ENCODE results near the gene TUT1. TPM values are rescaled to one million over a fixed set of nuclear protein-coding genes. Genes with fewer than 3 reads are reported as not detected.
A peak's percentile ranks its signal among the peaks of the same experiment; 100 is the strongest.
"Not testable (repeated sequence)": the region's sequence is repeated elsewhere in the genome, so short reads cannot be mapped to it uniquely, and the experiment has no call there.

The TUT1 gene
- polyA plus RNA-seq, 4 donors, result 18.7 to 25.0 (median 21.1) TPM

DNA sequence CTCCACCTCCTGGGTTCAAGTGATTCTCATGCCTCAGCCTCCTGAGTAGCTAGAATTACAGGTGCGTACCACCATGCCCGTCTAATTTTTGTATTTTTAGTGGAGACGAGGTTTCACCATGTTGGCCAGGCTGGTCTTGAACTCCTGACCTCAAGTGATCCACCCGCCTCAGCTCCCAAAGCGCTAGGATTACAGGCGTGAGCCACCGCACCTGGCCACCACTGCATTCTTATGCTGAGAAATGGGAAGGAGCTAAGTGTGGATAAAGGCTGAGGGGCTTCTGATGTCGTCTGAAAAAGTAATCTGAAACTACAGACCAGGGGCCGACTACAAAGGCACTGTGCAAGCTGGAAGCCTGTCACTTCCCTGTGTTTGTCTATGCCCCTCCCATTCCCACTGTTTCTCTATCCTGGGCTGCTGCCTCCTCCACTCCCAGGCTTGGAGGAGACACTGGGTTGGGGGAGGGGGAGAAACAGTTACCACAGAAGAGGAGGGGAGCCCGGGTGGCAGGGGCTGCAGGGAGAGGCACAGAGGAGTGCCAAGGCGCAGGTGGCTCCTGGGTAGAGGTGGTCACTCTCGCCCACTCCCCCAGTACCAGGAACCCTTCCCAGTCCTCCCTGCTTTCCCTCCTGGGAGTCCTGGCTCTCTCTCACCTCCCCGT, 13.3 kb upstream of the TUT1 start:
- DNase-seq (ENCODE audit: low read depth in 4 of 4, low spot score in 3 of 4), result no peak

DNA sequence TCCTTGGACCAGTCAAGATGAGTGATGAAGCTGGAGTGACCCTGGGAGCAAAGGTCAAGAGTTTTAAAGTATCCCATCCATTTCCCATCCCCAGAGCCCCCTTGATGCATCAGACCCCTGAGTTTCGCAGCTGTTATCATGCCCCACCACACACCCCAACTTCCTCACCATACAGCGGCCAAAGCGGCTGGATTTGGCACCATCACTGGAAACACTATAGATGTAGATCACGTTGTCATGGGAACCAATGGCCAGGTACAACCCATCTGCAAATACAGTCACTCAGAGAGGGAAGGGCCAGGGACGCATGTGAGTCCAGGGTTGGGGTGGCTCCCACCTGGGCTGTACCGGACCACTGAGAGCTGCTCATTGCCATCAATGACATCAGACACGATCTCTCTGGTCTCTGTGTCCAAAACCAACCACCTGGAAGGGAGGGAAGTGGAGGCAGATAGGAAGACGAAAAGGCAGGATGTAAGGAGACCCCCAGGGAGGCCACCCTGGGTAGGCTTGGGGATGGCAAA, 12.5 kb upstream of the TUT1 start:
- DNase-seq (ENCODE audit: low read depth in 4 of 4, low spot score in 3 of 4), result no peak

DNA sequence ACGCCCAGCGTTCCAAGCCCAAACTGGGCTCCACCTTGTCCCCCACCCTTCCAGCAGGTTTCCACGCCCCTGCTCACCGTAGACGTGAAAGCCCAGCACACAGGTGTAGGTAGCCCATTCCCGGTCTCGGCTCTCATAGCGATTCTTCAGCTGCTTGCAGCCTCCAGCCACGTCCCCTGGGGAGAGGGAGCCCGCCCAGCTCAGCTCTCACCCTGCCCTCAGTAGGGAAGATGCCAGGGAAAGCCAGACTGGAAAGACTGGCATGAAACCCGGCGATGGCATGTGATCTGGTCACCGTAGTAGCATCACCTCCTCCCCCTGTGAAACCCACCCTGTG, 11.7 kb upstream of the TUT1 start:
- DNase-seq (ENCODE audit: low read depth in 4 of 4, low spot score in 3 of 4), result no peak

DNA sequence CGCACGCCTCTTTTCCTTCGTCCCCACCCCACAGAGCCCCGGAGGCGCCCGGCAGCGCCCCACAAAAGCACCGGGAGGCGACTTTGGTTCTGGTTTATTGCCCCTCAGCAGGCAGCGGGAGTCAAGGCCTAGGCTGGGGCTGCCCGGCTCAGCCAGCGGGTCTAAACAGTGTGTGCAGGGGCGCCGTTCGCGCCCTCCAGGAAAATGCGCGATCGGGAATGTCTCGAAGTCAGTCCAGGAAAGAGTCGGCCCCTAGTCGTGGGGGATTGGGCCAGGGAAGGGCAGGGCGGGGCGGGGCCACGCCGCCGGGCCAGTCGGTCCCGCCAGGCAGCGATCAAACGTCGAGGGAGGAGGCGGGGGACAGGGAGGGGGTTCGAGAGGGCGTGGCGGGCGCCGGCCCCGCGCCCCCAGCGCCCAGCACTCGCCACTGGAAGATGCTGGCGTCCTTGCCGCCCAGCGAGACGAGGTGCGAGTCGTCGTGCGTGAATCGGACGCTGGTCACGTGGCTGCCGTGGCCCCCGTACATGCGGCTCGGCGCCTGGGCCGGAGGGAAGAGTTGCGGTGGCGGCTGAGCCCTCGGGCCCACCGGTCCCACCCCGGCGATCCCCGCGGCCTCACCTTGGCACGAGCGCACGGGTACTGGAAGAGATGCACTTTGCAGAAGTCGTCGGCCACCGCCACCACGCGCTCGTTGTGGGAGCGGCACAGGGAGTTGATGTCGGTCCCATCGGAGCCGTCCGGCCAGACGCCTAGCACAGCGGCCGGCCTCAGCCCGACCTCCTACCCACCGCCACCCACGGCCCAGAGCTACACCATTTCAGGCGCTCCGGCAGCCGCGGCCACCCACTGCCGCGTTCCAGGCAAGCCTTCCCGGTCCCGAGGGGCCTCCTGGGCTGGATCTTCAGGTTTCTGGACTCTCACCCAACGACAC, 11.1 kb upstream of the TUT1 start:
- DNase-seq (ENCODE audit: low read depth in 4 of 4, low spot score in 3 of 4), result no peak

DNA sequence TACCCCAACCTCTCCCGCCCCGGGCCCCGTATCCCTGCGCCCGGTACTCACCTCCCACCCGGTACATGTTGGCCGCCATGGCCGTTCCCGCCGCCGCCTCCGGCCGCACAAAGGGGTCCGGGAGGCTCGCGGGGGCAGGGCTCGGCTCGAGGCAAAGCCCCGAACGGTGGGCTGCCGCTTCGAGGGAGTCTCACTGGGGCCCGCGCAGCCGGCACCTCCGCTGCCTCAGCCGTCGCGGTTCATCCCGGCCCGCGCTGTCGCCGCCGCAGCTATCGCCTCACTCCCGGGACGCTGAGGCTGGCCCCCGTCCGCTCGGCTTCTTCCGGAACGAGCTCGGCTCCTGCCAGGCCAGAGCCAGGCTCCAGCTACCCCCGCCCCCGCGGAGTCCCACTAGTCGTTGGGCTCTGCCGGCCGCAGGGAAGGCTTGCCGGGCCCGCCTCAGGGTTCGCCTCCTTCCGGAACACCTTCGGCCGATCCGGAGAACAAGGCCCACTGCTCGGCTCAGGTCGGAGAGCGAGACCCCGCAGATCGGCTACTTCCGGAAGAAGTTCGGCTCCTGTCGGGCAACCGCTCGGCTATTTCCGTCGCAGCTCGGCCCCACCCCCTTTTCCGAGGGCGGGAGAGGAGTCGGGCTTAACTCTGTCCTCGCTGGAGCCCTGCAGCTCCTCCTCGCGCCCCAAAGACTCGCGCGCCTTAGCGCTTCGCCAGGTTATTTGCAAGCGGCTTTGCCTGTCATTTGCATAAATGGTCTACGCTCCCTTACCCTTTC, 10.2 kb upstream of the TUT1 start, which contains the start of gene MTA2:
TSS of gene MTA2 (minus strand) at position 494 of the 769 bp plus-strand sequence. CDS start at position 79, 415 bp downstream.
- peak; percentile 93 to 97 (median 95) for DNase-seq (ENCODE audit: low read depth in 4 of 4, low spot score in 3 of 4)

DNA sequence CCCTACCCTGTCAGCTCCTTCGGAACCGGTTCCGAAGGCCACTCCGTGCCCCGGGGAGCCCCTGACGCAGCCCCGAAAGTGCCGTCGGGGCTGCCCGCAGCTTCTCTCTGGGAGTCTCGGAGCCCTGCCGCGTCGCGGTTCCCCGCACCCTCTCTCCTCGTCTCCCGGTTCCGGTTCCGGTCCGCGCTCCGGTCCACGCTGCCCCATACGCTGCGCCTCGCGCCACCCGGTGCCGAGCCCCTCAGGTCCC, 9.7 kb upstream of the TUT1 start:
- DNase-seq (ENCODE audit: low read depth in 4 of 4, low spot score in 3 of 4), result no peak

DNA sequence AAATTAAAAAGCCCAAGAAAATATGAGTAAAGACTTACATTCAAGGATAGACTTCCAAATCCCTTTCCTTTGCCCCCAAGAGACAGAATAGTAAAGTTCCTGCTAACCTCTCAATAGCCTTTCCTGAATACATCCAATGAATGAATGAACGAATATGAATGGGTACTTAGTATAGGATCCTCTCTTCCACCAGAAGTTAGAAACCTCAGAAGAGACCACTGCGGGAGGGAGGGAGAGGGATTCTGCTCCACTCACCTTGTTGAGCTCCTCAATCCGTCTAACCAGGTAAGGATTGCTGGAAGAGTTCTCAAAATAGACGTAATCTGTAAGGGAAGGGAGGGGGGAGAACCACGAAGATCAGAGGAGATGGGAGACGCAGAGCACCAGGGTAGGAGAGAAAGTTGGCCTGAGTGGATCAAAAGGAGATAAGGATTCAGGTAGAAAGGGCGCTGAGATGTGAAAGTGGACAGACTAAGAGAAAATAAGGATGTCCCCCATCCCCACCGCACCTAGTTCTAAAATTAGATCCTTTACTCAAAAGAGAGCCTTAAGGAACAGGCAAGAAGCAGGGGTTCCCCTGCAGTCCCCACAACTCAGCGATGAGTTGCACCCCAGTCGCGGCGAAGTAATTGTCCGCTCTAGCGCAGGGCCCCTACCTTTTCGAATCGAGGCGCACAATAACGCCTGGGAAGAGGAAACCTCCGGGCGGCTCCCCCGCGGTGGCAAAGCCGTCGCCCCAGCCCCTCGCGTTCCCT, 9.2 kb upstream of the TUT1 start:
- DNase-seq (ENCODE audit: low read depth in 4 of 4, low spot score in 3 of 4), result no peak

DNA sequence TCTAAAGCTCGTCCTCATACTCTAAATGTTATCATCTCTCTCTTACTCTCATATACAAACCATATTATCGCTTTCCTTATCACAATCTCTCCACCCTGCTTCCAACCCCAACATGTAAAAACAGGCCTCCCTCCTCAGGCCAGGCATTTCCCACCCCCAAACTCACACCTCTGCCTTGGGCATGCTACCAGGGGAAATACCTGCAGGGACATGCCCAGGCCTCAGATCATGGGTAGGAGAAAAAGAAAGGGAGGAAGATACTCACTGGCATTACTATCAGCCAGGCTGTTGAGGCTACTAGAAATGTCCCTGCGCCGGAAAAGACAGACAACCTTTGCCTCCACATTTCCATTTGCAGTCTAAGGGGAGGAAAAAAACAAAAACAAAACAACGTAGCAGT, 8.6 kb upstream of the TUT1 start:
- DNase-seq (ENCODE audit: low read depth in 4 of 4, low spot score in 3 of 4), result no peak

DNA sequence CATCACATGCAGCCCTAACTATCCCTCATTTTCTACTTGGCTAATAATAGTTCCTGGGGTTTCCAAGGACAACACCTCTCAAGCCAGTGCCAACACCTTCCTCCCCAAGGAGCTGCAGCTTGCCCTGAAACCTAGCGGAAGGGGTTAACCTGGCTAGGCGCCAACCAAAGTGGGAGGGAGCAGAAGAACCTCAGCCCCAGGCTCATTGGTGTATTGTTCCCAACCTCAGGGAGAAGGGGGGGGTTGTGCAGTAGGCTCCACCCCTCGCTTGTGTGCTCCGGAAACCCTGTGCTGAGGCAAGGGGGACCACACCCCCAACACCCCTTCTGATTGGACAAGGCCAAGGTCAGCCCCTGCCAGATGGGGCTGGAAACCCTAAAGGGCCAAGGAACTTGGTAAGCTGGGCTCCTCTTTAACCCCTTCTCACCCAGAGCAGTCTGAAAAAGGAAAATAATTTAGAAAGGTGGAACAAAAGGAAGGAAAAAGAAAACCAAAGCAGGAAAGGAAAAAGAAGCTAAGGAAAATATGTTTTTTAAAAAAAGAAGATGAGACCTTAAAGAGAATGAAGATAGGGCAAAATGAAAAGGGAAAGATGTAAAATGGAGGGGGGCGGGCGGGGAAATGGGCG, 7.9 kb upstream of the TUT1 start:
- peak; percentile 81 to 92 (median 86) for DNase-seq (ENCODE audit: low read depth in 4 of 4, low spot score in 3 of 4)

DNA sequence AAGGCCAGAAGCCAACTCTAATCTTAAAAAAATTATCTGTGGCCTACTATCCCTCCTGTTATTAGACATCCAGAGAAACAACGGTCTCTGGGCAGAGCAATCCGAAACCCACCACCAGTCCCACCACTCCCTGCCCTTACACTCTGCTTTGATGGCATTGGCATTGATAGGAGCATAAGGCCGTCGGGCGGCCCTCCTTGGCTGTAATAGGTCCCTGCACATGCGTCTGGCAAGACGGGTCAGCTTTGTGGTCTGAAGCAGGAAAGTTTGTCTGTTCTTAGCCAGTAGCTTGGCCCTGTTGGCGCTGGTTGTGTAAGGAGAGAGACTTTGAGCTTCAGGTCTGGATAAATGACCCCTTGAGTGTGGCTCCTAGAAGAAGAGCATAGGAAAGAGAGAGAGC, 3.8 kb upstream of the TUT1 start:
- DNase-seq (ENCODE audit: low read depth in 4 of 4, low spot score in 3 of 4), result no peak

DNA sequence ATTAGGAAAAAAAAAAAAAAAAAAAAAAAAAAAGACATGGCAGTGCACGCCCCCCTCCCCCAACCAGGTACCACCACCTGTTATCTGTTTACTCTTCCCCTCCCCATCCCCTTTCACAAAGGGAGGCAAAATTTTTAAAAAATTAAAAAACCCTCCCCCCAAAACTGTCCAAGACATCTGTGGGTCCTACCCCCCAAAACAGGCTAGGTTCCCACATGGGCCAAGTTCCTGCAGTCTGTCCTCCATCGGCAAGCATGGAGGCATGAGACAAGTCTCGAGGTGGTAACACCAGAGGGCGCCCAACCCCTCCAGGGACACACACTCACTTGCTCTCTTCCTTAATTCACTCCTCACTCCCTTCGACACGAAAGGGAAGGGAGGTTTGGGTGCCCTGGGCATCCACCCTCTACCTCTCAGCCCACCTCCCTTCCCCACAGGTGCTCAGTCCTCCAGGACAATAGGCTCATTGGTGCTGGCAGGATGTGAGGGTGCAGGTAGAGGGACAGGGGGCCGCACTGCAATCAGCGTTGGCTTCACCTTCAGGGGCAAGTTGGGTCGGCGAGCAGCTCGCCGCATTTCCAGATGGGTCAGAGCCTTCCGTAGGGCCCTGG, 2.2 kb upstream of the TUT1 start:
- DNase-seq (ENCODE audit: low read depth in 4 of 4, low spot score in 3 of 4), result no peak

DNA sequence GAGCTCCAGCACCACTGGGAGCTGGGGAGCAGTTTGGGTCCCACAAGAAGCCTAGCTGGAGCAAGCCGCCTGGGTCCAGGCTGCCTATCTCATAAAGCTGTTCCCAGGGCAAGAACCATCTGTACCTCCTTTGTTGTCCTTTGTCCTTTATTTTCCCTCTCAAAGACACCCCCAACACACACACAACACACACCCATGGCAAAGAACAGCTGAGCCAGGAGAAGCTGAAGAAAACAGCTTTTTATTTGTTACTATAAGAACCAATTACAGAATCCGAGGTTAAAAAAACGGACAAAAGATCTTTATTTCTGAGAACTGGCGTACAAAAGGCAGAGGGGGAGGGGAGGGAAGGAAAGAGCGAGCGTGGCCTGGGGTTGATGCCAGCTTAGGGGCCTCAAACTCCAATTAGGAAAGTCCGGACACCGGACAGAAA, 1.7 kb upstream of the TUT1 start:
- no peak for DNase-seq (ENCODE audit: low read depth in 4 of 4, low spot score in 3 of 4)

DNA sequence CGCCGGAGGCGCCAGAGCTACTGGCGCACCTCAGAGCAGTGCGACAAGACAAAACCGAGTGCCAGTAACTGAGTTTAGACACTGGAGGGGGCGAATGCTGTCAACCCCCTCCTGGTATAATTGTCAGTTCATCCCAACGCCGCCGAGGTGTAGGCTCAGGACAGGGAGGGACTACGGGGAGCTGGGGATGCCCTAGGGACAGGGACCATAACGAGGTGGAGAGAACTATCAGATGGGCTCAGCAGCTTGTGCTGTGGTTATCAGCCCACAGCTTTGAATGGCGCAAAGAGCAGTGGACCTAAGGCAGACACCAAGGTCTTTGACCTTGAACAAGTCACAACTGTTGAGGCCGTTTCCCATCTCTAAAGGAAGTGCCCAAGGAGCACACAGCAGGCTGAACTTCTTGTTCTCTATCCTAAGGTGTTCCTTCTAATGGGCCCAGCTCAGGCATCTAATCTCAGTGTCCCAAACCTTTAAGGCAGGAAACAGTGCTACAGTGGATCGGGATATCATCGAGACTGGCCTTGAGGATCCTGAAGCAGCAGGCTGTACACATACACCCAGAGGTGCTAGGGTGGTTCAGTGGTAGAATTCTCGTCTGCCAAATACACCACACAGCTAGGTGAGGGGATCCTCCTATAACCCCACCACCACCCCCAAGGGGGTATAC, 958 bp upstream of the TUT1 start:
- DNase-seq (ENCODE audit: low read depth in 4 of 4, low spot score in 3 of 4), result no peak

DNA sequence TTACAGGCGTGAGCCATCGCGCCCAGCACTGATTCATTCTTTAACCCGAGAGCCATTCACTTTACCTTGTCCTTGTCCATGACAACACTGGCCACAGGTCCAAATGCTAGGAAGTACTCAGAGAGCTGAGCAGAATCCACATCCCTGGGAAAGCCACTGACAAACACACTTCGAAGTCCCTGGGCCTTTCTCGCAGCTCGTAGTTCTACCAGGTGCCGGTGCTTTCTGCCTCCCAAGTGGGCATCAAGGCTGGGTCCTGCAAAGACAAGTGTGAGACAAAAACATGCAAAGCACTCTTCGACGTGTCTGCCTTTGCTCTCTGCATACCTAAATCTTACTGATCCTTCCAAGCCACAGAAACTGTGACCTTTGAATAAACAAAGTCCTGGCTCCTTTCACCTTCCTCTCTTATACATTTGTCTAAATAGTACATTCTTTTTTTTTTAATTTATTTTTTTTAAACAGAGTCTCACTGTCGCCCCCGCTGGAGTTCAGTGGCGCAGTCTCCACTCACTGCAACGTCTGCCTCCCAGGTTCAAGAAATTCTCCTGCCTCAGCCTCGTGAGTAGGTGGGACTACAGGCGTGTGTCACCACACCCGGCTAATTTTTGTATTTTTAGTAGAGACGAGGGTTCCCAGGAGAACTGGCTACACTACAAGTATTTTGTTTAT, 2.2 kb downstream of the TUT1 start:
- no peak for DNase-seq (ENCODE audit: low read depth in 4 of 4, low spot score in 3 of 4)

DNA sequence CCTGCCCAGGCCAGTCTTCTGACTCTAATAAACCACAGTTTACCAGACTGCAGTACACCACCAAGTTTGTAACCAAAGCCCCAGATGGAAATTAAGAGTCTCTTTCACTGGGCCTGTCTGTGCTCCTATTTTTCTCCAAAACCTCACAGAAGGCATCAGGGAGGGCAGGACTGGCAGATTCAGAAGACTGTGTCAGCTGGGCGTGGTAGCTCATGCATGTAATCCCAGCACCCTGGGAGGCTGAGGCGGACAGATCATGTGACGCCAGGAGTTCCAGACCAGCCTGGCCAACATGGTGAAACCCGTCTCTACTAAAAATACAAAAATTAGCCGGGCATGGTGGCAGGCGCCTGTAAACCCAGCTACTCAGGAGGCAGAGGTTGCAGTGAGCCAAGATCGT, 6.0 kb downstream of the TUT1 start:
- not testable (repeated sequence) for DNase-seq (ENCODE audit: low read depth in 4 of 4, low spot score in 3 of 4)

DNA sequence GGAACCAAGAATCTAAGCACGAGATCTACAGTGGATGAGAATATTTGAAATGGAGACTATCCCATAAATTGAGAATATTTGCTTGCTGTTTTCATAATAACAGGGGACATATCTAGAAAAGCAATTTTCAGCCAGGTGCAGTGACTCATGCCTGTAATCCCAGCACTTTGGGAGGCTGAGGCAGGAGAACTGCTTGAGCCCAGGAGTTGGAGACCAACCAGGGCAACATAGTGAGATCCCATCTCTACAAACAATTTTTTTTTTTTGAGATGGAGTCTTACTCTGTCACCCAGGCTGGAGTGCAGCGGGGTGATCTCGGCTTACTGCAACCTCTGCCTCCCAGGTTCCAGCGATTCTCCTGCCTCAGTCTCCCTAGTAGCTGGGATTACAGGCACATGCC, 9.6 kb downstream of the TUT1 start:
- not testable (repeated sequence) for DNase-seq (ENCODE audit: low read depth in 4 of 4, low spot score in 3 of 4)

DNA sequence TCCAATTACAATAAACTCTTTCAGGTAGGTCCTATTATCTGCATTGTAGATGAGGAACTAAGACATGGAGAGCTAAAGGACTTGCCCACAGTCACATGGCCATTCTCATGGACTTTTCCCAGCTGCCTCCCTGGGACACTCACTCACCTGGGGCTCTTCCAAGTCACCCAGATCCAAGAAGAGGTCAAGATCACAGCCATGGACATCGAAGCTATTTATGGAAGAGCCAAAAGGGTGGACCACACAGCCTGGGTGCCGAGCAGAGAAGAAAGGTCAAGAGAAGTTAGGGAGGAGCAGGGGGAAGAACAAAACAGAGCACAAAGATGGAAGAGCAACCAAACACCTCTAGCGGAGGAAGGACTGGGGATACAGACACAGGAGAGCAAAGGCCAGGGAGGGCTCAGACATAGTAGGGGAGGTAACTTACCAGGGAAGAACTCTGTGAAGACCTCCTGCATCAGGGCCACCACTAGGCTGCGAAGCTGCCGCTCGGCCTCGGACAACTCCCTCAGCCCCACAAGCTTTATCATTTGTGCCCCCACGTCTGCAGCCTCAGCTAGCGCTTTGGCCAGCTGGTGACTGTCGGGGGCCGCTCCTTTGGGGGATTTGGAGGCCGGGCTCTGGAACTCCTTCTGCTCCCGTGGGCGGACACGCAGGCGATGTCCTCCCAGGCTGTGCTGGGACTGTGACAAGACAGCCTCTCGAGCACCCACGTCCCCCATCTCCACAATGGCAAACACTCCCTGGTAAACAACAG, 10.2 kb downstream of the TUT1 start:
- no peak for DNase-seq (ENCODE audit: low read depth in 4 of 4, low spot score in 3 of 4)

DNA sequence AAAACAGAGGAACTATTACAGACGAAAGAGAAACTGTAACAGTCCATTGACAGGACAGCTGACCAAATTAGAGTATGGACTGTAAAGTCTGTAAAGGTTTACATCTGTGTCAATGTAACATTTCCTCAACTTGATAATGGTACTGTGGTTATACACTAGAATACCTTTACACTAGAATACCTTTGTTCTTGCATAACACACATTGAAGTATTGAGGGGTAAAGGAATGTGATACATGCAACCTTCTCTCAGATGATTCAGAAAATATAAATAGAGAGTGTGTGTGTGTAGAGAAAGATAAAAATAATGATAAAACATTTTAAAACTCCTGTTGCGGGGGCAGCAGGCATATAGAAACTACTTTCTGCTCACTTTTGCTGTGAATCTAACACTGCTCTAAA, 12.1 kb downstream of the TUT1 start:
- DNase-seq (ENCODE audit: low read depth in 4 of 4, low spot score in 3 of 4), result no peak
